Transverse colon (tissue), 4 donors: ENCODE results near the gene BNIP3. TPM values are rescaled to one million over a fixed set of nuclear protein-coding genes. Genes with fewer than 3 reads are reported as not detected.

Experiments used
- DNase-seq: peaks from one replicate; pipeline ENCODE4 v3.0.0-alpha.2; 2019
- H3K27ac ChIP-seq, 4 donors: fragments of 200-600 bp; sonication (generic); 2 replicates each; pipeline ENCODE4 v1.5.1; 2016 to 2018; ENCODE audit warnings: inconsistent platforms in 4 of 4
- H3K27me3 ChIP-seq: fragments of 200-600 bp; sonication (generic); 2 replicates; pipeline ENCODE4 v1.5.1; 2017; ENCODE audit warnings: inconsistent platforms
- H3K36me3 ChIP-seq, 4 donors: fragments of 200-600 bp; sonication (generic); 2 replicates each; pipeline ENCODE4 v1.5.1; 2017 to 2019; ENCODE audit warnings: inconsistent platforms in 4 of 4
- H3K4me1 ChIP-seq, 4 donors: fragments of 200-600 bp; sonication (generic); 2 replicates each; pipeline ENCODE4 v1.5.1; 2017 to 2020; ENCODE audit warnings: inconsistent platforms in 4 of 4
- H3K4me3 ChIP-seq, 4 donors: fragments of 200-600 bp; sonication (generic); 1 replicate in 1 of 4; 2 replicates in 3 of 4; pipeline versions ENCODE4 v1.5.1 to v1.6.1; 2017 to 2019; ENCODE audit warnings: inconsistent platforms in 4 of 4
- H3K9me3 ChIP-seq, 2 donors: fragments of 200-600 bp; sonication (generic); 2 replicates each; pipeline ENCODE4 v1.5.1; 2017 to 2019; ENCODE audit warnings: inconsistent platforms in 2 of 2
- EP300 ChIP-seq: sonication (generic); formaldehyde crosslinking; IDR thresholded peaks from one replicate; pipeline ENCODE4 v1.6.1; 2017; ENCODE audit warnings: antibody characterized with exemption, low read depth
- POLR2A ChIP-seq: fragments of 450-650 bp; IDR thresholded peaks from one replicate; pipeline ENCODE4 v1.6.1; 2016; ENCODE audit warnings: antibody characterized with exemption, mild to moderate bottlenecking, moderate library complexity
- POLR2AphosphoS5 ChIP-seq, 3 donors: sonication (generic); formaldehyde crosslinking; IDR thresholded peaks; one replicate each; pipeline ENCODE4 v1.6.1; 2016; ENCODE audit warnings: antibody characterized with exemption in 3 of 3
- WGBS, 2 donors: methylation state at CpG; one replicate each; pipeline ENCODE4 v1.1.5; 2018; ENCODE audit warnings: low coverage in 1 of 2; 5-methylcytosine and 5-hydroxymethylcytosine counted together
- in situ Hi-C, 4 donors: fragments of 200-750 bp; cut with MboI; loops; one replicate each; pipeline versions ENCODE4 v1.15.0 to v1.15.1; 2017; ENCODE audit warnings: low sequenced_read_pairs in 3 of 4, low pct_ligation_motif_present in 1 of 4, low pct_unique_long_range_greater_than_20kb in 1 of 4
- intact Hi-C: fragments of 100-400 bp; cut with DNase I; formaldehyde crosslinking; loops from one replicate; pipeline ENCODE4 v1.15.1; 2023; ENCODE audit warnings: low total_unique reads
- total RNA-seq, 4 donors: library from RNA; depleted of rRNA; stranded (reverse); fragments of >200 nt; gene quantifications; one replicate each; pipeline ENCODE4 v1.1.0, GENCODE V29; 2016
- TF ChIP-seq, protein P1 (sequence below), 5 experiments: fragments of 200-600 bp in 3 of 5; fragments of 450-650 bp in 2 of 5; sonication (generic) in 3 of 5; IDR thresholded peaks; 1 replicate in 2 of 5; 2 replicates in 3 of 5; pipeline ENCODE4 v1.5.1; 2016 to 2017; ENCODE audit warnings: antibody characterized with exemption in 5 of 5, inconsistent platforms in 3 of 5, mild to moderate bottlenecking in 2 of 5, moderate library complexity in 1 of 5

The BNIP3 gene
- total RNA-seq, 4 donors from 2014 or later = 9.7 to 36.8 (median 27.6) TPM

- in situ Hi-C loops = no loop called here
- Histone ChIP-seq H3K27ac (no peak overlapping the region), H3K36me3 (peaks cover 0 to 14% (median 0%) of the 10 kb centered on the region in 4 donors), H3K4me1 (peaks cover 0 to 14% (median 4%) of the 10 kb centered on the region in 4 donors), H3K4me3 (no peak overlapping the region), H3K27me3 (no peaks in the 10 kb centered on the region), H3K9me3 (no peaks in the 10 kb centered on the region)
- no peak for DNase-seq
- 92 to 96% methylated on average over 3 to 18 of the region's 18 CpGs for WGBS, 2 donors
- TF ChIP-seq EP300 (no peak), POLR2AphosphoS5 (IDR thresholded peaks at IDR 0.05) (no peak), POLR2A (no peak)
- TF ChIP-seq, protein P1, sequence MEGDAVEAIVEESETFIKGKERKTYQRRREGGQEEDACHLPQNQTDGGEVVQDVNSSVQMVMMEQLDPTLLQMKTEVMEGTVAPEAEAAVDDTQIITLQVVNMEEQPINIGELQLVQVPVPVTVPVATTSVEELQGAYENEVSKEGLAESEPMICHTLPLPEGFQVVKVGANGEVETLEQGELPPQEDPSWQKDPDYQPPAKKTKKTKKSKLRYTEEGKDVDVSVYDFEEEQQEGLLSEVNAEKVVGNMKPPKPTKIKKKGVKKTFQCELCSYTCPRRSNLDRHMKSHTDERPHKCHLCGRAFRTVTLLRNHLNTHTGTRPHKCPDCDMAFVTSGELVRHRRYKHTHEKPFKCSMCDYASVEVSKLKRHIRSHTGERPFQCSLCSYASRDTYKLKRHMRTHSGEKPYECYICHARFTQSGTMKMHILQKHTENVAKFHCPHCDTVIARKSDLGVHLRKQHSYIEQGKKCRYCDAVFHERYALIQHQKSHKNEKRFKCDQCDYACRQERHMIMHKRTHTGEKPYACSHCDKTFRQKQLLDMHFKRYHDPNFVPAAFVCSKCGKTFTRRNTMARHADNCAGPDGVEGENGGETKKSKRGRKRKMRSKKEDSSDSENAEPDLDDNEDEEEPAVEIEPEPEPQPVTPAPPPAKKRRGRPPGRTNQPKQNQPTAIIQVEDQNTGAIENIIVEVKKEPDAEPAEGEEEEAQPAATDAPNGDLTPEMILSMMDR (IDR thresholded peaks at IDR 0.05) = no peak
- intact Hi-C loops = no loop called here
Measured at GRCh38 chr10:131970946-131971345, 10.8 kb downstream of the BNIP3 start.

DNA sequence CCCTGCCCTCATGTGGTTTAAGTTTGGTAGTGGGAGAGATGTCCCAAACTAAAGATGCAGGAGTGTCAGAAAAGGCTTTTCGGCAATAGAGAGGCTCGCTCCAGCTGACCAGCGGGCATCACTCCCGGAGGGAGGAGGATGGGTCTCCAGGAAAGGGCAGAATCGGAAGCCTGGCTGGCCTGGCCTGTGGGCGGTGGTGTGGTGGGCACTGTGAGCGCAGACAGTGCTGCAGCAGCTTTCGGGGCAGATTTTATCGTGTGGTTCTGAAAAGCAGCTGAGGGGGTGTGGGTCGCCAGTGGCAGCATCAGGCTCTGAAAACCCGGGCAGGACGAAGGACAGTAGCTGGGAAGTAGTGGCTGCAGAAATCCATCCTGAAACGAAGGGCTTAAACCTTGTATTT, 12.8 kb downstream of the BNIP3 start:
- intact Hi-C loops = no loop called here
- TF ChIP-seq POLR2AphosphoS5 (IDR thresholded peaks at IDR 0.05) (no peak), POLR2A (no peak), EP300 (no peak)
- TF ChIP-seq, protein P1 (IDR thresholded peaks at IDR 0.05) = no peak
- Histone ChIP-seq H3K4me3 (no peak overlapping the region), H3K36me3 (peaks cover 0 to 14% (median 0%) of the 10 kb centered on the region in 4 donors), H3K27me3 (no peaks in the 10 kb centered on the region), H3K9me3 (no peaks in the 10 kb centered on the region), H3K4me1 (peaks cover 0 to 14% (median 4%) of the 10 kb centered on the region in 4 donors), H3K27ac (no peak overlapping the region)
- 95 to 100% methylated on average over 2 to 13 of the region's 13 CpGs for WGBS, 2 donors
- DNase-seq = no peak
- in situ Hi-C loops = no loop called here

DNA sequence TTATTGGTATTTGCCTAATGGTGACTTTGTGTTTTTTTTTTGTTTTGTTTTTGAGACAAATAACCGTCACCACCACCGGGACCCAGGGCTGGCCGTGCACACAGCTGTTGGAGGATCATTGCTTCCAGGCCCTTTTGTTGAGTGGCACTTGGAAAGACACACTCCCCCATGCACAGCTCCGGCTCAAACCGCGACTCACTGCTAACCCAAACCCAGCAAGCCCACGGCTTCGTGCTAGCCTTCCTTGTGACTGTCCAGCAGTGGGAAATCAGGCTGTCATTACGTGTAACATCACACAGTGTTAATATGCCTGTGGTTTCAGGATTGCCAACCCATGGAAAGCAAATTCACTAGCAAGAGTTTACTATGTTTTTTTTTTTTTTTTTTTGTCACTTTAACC, 17.4 kb downstream of the BNIP3 start:
- no peak for TF ChIP-seq POLR2A
- TF ChIP-seq POLR2AphosphoS5 (IDR thresholded peaks at IDR 0.05) = no peak
- TF ChIP-seq EP300 = no peak
- TF ChIP-seq, protein P1 (IDR thresholded peaks at IDR 0.05) = no peak
- Histone ChIP-seq H3K36me3 (peaks cover 0 to 3% (median 0%) of the 10 kb centered on the region in 4 donors), H3K27ac (no peak overlapping the region), H3K4me3 (no peak overlapping the region), H3K9me3 (no peaks in the 10 kb centered on the region), H3K27me3 (no peaks in the 10 kb centered on the region), H3K4me1 (no peaks in the 10 kb centered on the region)
- intact Hi-C loops (no loop called here), in situ Hi-C loops (no loop called here)
- WGBS, 2 donors = 93% methylated on average over 9 of the region's 9 CpGs; no CpG with 5 or more reads in 1 of the 2 donors
- DNase-seq = no peak

GRCh38 chr10:131963811-131964210, 17.9 kb downstream of the BNIP3 start:
- no peak overlapping the region for H3K4me3 ChIP-seq
- in situ Hi-C loops (no loop called here), intact Hi-C loops (no loop called here)
- H3K27me3 ChIP-seq = no peaks in the 10 kb centered on the region
- H3K36me3 ChIP-seq = peaks cover 0 to 1% (median 0%) of the 10 kb centered on the region in 4 donors
- H3K27ac ChIP-seq = no peak overlapping the region
- no peaks in the 10 kb centered on the region for H3K9me3 ChIP-seq
- TF ChIP-seq, protein P1 (IDR thresholded peaks at IDR 0.05) = no peak
- no peak for TF ChIP-seq POLR2A
- no peak for TF ChIP-seq EP300
- TF ChIP-seq POLR2AphosphoS5 (IDR thresholded peaks at IDR 0.05) = no peak
- no peak for DNase-seq
- H3K4me1 ChIP-seq = no peaks in the 10 kb centered on the region
- WGBS, 2 donors = 87 to 89% methylated on average over 5 to 9 of the region's 9 CpGs
